Kidney (tissue), 14 donors: ENCODE measurements around the gene PEAK1. TPM values are rescaled to one million over a fixed set of nuclear protein-coding genes. Genes with fewer than 3 reads are reported as not detected.

ENCODE experiments used
- DNase-seq, 5 donors: peaks; one replicate each; pipeline ENCODE4 v3.0.0-alpha.2; 2013 to 2020
- FAIRE-seq: peaks from 2 replicates; lab custom pipeline; 2012; peaks lifted over from hg19 to GRCh38; lab: Jason Lieb, UNC
- H3K27ac ChIP-seq, 2 donors: one replicate each; pipeline ENCODE4 v1.7.0; 2013; ENCODE audit warnings: low read depth in 2 of 2, low read length in 2 of 2, inconsistent platforms in 1 of 2
- H3K27me3 ChIP-seq: one replicate; pipeline ENCODE4 v1.7.1; 2013; ENCODE audit warnings: low read length, inconsistent platforms; ENCODE audit not compliant: control insufficient read depth, insufficient read depth
- H3K36me3 ChIP-seq, 3 donors: one replicate each; pipeline versions ENCODE4 v1.7.0 to v1.7.1; 2013; ENCODE audit warnings: low read length in 3 of 3, control low read depth in 1 of 3, inconsistent platforms in 1 of 3; ENCODE audit not compliant: insufficient read depth in 3 of 3, control insufficient read depth in 2 of 3
- H3K4me1 ChIP-seq, 3 donors: one replicate each; pipeline versions ENCODE4 v1.7.0 to v1.7.1; 2013; ENCODE audit warnings: low read length in 3 of 3, inconsistent platforms in 1 of 3, low read depth in 1 of 3; ENCODE audit not compliant: control insufficient read depth in 2 of 3, insufficient read depth in 2 of 3
- H3K4me3 ChIP-seq, 3 donors: one replicate each; pipeline versions ENCODE4 v1.7.0 to v1.8.1; 2013; ENCODE audit warnings: low read length in 3 of 3, control low read depth in 1 of 3, inconsistent platforms in 1 of 3
- H3K9ac ChIP-seq, 3 donors: one replicate each; pipeline versions ENCODE4 v1.7.0 to v1.7.1; 2013; ENCODE audit warnings: low read length in 3 of 3, control low read depth in 1 of 3, inconsistent platforms in 1 of 3
- H3K9me3 ChIP-seq, 3 donors: one replicate each; pipeline versions ENCODE4 v1.7.0 to v1.7.1; 2013; ENCODE audit warnings: low read length in 3 of 3, control low read depth in 1 of 3, inconsistent platforms in 1 of 3; ENCODE audit not compliant: control insufficient read depth in 2 of 3, insufficient read depth in 1 of 3
- CTCF ChIP-seq: IDR thresholded peaks from 3 replicates; pipeline ENCODE4 v1.5.1; 2012; ENCODE audit warnings: mild to moderate bottlenecking, moderate library complexity, borderline replicate concordance; ENCODE audit not compliant: insufficient read depth; ENCODE audit errors: extremely low read depth
- intact Hi-C: fragments of 100-400 bp; cut with DNase I; formaldehyde crosslinking; loops from one replicate; pipeline ENCODE4 v1.11.1; 2022
- polyA plus RNA-seq: library from polyadenylated mRNA; stranded (reverse); fragments of 350-450 nt; fragmentation: Illumina TruSeq; extraction: RNeasy Lipid Tissue Mini Kit (QIAGEN cat#74804); gene quantifications from one replicate; pipeline ENCODE4 v1.2.3, GENCODE V29; 2014; ENCODE audit warnings: low read depth, low replicate concordance; ENCODE audit not compliant: insufficient read depth
- total RNA-seq: library from RNA; stranded (reverse); fragmentation: NEBNext Ultra II Directional; extraction: Animal tissue kit (Norgen Biotek cat#: 25700); gene quantifications from one replicate; pipeline ENCODE4 v1.2.1, GENCODE V29; 2021
- donor health status: control.
- donor health status: control.
- donor health status: control.
- donor health status: control.
- donor health status: control.
- donor health status: DM: yes; HTN: yes; CAD: no.
- donor health status: Normal renal cell carcinoma (clear cell type).

Gene PEAK1
- total and polyA plus RNA-seq, 2 donors from 2014 or later: 2.9 to 50.3 TPM

- intact Hi-C loops: no loop called here
- H3K27me3 ChIP-seq: no peaks in the 10 kb centered on the region
- no peak for TF ChIP-seq CTCF
- H3K9ac ChIP-seq: no peak overlapping the region
- no peak overlapping the region for H3K27ac ChIP-seq
- no peaks in the 10 kb centered on the region for H3K4me1 ChIP-seq
- H3K4me3 ChIP-seq: no peak overlapping the region
- no peak for FAIRE-seq
- H3K9me3 ChIP-seq: no peaks in the 10 kb centered on the region
- no peak for DNase-seq
- H3K36me3 ChIP-seq: no peaks in the 10 kb centered on the region
These were observed 43.1 kb downstream of the PEAK1 start for GRCh38 chr15:77376770-77377169.

GRCh38 chr15:77375133-77375532 is 44.8 kb downstream of the PEAK1 start:
- no peak for TF ChIP-seq CTCF
- intact Hi-C loops: no loop called here
- Histone ChIP-seq H3K9ac (no peak overlapping the region), H3K36me3 (no peaks in the 10 kb centered on the region), H3K4me3 (no peak overlapping the region), H3K27ac (no peak overlapping the region), H3K27me3 (no peaks in the 10 kb centered on the region), H3K9me3 (no peaks in the 10 kb centered on the region), H3K4me1 (no peaks in the 10 kb centered on the region)
- FAIRE-seq (no peak), DNase-seq (no peak)

- no peak for FAIRE-seq
- TF ChIP-seq CTCF: no peak
These were observed 46.5 kb downstream of the PEAK1 start for GRCh38 chr15:77373441-77373840.

GRCh38 chr15:77371850-77372563 is 47.9 kb downstream of the PEAK1 start:
- intact Hi-C loops: no loop called here
- H3K4me1 ChIP-seq: no peaks in the 10 kb centered on the region
- FAIRE-seq: no peak

More at GRCh38 chr15:77373441-77373840, 46.5 kb downstream of the PEAK1 start:
- Histone ChIP-seq H3K27ac (no peak overlapping the region), H3K4me3 (no peak overlapping the region), H3K36me3 (no peaks in the 10 kb centered on the region), H3K9ac (no peak overlapping the region), H3K4me1 (no peaks in the 10 kb centered on the region), H3K9me3 (no peaks in the 10 kb centered on the region), H3K27me3 (no peaks in the 10 kb centered on the region)
- no peak for DNase-seq
- intact Hi-C loops: no loop called here

More at GRCh38 chr15:77371850-77372563, 47.9 kb downstream of the PEAK1 start:
- Histone ChIP-seq H3K36me3 (no peaks in the 10 kb centered on the region), H3K27me3 (no peaks in the 10 kb centered on the region), H3K27ac (no peak overlapping the region), H3K9ac (no peak overlapping the region), H3K4me3 (no peak overlapping the region), H3K9me3 (no peaks in the 10 kb centered on the region)
- no peak for DNase-seq
- TF ChIP-seq CTCF: no peak
